Uterus (tissue), 2 donors: ENCODE data around the gene EXOSC9.

Experiments
- POLR2A ChIP-seq, 2 donors: fragments of 450-650 bp; IDR thresholded peaks; one replicate each; pipeline ENCODE4 v1.6.1; 2016; ENCODE audit warnings: antibody characterized with exemption in 2 of 2, mild to moderate bottlenecking in 1 of 2, moderate library complexity in 1 of 2
- TF ChIP-seq, protein P1 (sequence below), 4 experiments: fragments of 200-600 bp in 2 of 4; fragments of 450-650 bp in 2 of 4; sonication (generic) in 2 of 4; IDR thresholded peaks; one replicate each; pipeline ENCODE4 v1.5.1; 2016 to 2019; ENCODE audit warnings: antibody characterized with exemption in 4 of 4, mild to moderate bottlenecking in 2 of 4, moderate library complexity in 1 of 4

DNA sequence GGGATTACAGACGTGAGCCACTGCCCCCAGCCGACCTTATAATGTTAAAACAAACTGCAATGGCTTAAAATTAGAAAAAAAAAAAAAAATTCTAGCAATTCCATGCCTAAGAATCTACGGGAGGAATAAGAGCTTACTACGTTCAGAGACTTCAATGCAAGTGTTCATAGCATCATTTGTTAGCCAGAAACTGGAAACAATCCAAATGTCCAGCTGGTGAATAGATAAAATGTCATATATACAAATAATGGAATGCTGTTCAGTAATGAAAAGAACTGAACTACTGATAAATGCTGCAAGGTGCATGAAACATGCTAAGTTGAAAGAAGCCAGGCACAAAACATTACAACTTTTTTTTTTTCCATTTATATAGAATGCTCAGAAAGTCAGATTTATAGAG is 5.3 kb downstream of the EXOSC9 start:
- TF ChIP-seq POLR2A (IDR thresholded peaks at IDR 0.05): no peak
- TF ChIP-seq, protein P1, sequence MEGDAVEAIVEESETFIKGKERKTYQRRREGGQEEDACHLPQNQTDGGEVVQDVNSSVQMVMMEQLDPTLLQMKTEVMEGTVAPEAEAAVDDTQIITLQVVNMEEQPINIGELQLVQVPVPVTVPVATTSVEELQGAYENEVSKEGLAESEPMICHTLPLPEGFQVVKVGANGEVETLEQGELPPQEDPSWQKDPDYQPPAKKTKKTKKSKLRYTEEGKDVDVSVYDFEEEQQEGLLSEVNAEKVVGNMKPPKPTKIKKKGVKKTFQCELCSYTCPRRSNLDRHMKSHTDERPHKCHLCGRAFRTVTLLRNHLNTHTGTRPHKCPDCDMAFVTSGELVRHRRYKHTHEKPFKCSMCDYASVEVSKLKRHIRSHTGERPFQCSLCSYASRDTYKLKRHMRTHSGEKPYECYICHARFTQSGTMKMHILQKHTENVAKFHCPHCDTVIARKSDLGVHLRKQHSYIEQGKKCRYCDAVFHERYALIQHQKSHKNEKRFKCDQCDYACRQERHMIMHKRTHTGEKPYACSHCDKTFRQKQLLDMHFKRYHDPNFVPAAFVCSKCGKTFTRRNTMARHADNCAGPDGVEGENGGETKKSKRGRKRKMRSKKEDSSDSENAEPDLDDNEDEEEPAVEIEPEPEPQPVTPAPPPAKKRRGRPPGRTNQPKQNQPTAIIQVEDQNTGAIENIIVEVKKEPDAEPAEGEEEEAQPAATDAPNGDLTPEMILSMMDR (IDR thresholded peaks at IDR 0.05): no peak
